Suprapubic skin (tissue), 3 donors: ENCODE results near the gene FOXN1.

Source experiments
- CTCF ChIP-seq, 2 donors: fragments of 200-600 bp in 1 of 2; fragments of 450-650 bp in 1 of 2; sonication (generic) in 1 of 2; IDR thresholded peaks; one replicate each; pipeline ENCODE4 v1.5.1; 2016 to 2019; ENCODE audit warnings: antibody characterized with exemption in 2 of 2, mild to moderate bottlenecking in 1 of 2, moderate library complexity in 1 of 2
- POLR2A ChIP-seq, 2 donors: fragments of 450-650 bp; IDR thresholded peaks; one replicate each; pipeline ENCODE4 v1.6.1; 2017; ENCODE audit warnings: antibody characterized with exemption in 2 of 2, mild to moderate bottlenecking in 2 of 2, moderate library complexity in 2 of 2

GRCh38 chr17:28555022-28555421, 48.9 kb downstream of the FOXN1 start:
- no peak for TF ChIP-seq CTCF (IDR thresholded peaks at IDR 0.05)
- no peak for TF ChIP-seq POLR2A (IDR thresholded peaks at IDR 0.05)
